Activated naive CD8-positive, alpha-beta T cell (primary cell): ENCODE measurements around the gene CDH4.
"Not testable (repeated sequence)": the region's sequence is repeated elsewhere in the genome, so short reads cannot be mapped to it uniquely, and the experiment has no call there.

Experiments used
- H3K27ac Mint-ChIP-seq: one replicate; pipeline ENCODE4 v1.8.0; 2021; ENCODE audit warnings: mixed read lengths
- H3K27me3 Mint-ChIP-seq: one replicate; pipeline ENCODE4 v1.8.0; 2021; ENCODE audit warnings: mixed read lengths
- H3K36me3 Mint-ChIP-seq: one replicate; pipeline ENCODE4 v1.8.0; 2021; ENCODE audit warnings: mixed read lengths
- H3K4me1 Mint-ChIP-seq: one replicate; pipeline ENCODE4 v1.8.0; 2021; ENCODE audit warnings: low read depth, mixed read lengths
- H3K4me3 Mint-ChIP-seq: one replicate; pipeline ENCODE4 v1.8.0; 2021; ENCODE audit warnings: mild to moderate bottlenecking, mixed read lengths
- H3K9me3 Mint-ChIP-seq: one replicate; pipeline ENCODE4 v1.8.0; 2021; ENCODE audit warnings: low read depth, mixed read lengths

The CDH4 gene

GRCh38 chr20:61460261-61461052 lies 208.4 kb downstream of the CDH4 start:
- H3K9me3 Mint-ChIP-seq, result no peaks in the 10 kb centered on the region
- no peak overlapping the region for H3K27ac Mint-ChIP-seq
- no peak overlapping the region for H3K4me3 Mint-ChIP-seq
- H3K36me3 Mint-ChIP-seq, result no peaks in the 10 kb centered on the region
- H3K4me1 Mint-ChIP-seq, result no peaks in the 10 kb centered on the region
- H3K27me3 Mint-ChIP-seq, result no peaks in the 10 kb centered on the region

- no peaks in the 10 kb centered on the region for H3K9me3 Mint-ChIP-seq
Measured at GRCh38 chr20:61461461-61461860, 209.4 kb downstream of the CDH4 start.

DNA sequence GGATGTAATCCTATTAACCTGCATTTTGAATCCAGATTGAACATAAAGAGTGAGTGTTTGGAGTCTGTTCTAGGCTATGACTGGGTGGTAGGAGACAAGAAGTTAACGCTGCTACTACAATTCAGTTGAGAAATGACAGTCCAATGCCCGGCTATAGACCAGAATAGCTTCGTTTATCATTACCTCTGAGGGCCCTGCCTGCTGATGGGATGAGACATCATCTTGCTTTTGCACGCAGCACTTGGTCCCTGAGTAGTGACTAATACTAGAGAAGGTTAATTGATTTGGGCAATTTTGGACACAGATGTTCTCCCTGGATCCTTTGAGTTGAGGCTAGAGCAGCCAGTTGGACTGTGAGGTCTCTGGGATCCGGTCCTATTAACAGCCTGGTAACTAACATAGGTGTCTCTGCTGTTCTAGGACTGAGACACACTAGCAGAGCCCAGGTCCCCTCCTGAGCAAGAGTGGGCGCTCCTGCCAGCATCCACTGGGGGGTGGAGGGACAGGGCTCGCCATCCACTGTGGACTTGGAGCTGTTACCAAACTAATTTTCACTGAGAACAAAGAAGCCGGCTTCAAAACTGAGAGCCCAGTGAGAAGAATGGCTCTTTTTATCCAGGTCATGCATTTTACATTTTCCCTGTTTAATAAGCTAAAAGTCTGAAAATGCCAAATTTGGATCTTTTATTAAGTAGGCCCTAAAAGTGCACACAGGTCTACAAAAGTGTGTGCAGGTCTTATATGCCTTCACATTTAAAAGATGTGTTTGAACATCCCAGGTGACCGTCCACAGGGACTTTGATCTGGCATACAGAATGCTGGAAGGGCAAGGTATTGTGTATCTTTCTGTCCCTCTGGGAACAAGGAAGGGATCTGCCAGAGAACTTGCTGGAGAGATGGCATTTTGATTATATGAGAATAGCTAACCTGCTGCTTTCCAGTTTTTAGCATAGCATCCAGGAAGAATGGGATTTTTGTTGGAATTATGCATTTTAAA lies 212.5 kb downstream of the CDH4 start:
- Mint-ChIP-seq H3K4me3 (no peak overlapping the region), H3K27me3 (no peaks in the 10 kb centered on the region), H3K36me3 (peaks cover 3% of the 10 kb centered on the region), H3K9me3 (peaks cover 14% of the 10 kb centered on the region), H3K27ac (no peak overlapping the region), H3K4me1 (no peaks in the 10 kb centered on the region)

More at GRCh38 chr20:61461461-61461860, 209.4 kb downstream of the CDH4 start:
- Mint-ChIP-seq H3K36me3 (no peaks in the 10 kb centered on the region), H3K4me3 (no peak overlapping the region), H3K27ac (no peak overlapping the region), H3K4me1 (no peaks in the 10 kb centered on the region), H3K27me3 (no peaks in the 10 kb centered on the region)

- Mint-ChIP-seq H3K4me3 (no peak overlapping the region), H3K9me3 (no peaks in the 10 kb centered on the region), H3K36me3 (peaks cover 2% of the 10 kb centered on the region), H3K27me3 (peaks cover 12% of the 10 kb centered on the region), H3K4me1 (no peaks in the 10 kb centered on the region), H3K27ac (no peak overlapping the region)
Measured at GRCh38 chr20:61475729-61476128, 223.7 kb downstream of the CDH4 start.

DNA sequence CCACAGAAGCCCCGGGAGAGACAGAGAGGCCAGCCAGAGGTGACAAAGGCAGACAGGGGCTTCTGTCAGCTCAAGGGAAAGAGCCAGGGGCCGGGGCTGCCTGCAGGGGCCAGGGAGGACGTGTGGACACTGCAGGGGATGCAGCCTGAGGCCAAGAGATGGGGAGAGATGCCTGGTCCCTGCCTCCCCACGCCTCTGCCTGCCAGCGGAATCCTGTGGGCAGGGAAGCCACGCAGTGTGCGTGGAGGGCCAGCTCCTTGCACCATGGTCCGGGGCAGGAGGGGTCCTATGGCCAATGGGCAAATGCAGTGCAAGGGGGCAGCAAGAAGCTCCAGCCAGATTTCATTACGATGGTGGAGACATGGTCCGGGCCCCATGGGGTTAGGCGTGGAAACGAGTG lies 224.9 kb downstream of the CDH4 start:
- no peaks in the 10 kb centered on the region for H3K4me1 Mint-ChIP-seq
- peaks cover 2% of the 10 kb centered on the region for H3K36me3 Mint-ChIP-seq
- no peaks in the 10 kb centered on the region for H3K9me3 Mint-ChIP-seq
- peaks cover 12% of the 10 kb centered on the region for H3K27me3 Mint-ChIP-seq
- no peak overlapping the region for H3K27ac Mint-ChIP-seq
- no peak overlapping the region for H3K4me3 Mint-ChIP-seq

DNA sequence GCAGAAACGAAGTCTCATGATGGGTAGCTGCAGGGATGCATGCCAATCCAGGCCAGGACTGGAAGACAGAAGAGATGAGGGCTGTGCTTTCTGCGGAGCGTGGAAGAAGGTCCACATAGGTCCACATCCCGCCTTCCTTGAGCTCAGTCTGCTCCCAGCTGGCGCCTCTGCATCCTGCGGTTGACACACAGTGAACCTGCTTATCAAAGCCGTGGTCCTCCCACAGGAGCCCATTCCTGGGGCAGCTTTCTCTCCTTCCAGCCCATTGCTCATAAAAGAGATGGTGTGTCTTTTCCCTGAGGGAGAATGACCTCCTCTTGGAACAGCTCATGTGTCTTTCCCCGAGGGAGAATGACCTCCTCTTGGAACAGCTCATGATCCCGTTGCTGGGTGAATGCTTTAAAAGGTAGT lies 225.4 kb downstream of the CDH4 start:
- no peaks in the 10 kb centered on the region for H3K9me3 Mint-ChIP-seq
- H3K36me3 Mint-ChIP-seq, result peaks cover 2% of the 10 kb centered on the region
- no peaks in the 10 kb centered on the region for H3K4me1 Mint-ChIP-seq
- H3K27ac Mint-ChIP-seq, result no peak overlapping the region
- H3K4me3 Mint-ChIP-seq, result no peak overlapping the region
- peaks cover 12% of the 10 kb centered on the region for H3K27me3 Mint-ChIP-seq

- no peaks in the 10 kb centered on the region for H3K9me3 Mint-ChIP-seq
- H3K27ac Mint-ChIP-seq, result no peak overlapping the region
- H3K27me3 Mint-ChIP-seq, result peaks cover 12% of the 10 kb centered on the region
- H3K4me3 Mint-ChIP-seq, result no peak overlapping the region
- peaks cover 2% of the 10 kb centered on the region for H3K36me3 Mint-ChIP-seq
- H3K4me1 Mint-ChIP-seq, result no peaks in the 10 kb centered on the region
Measured at GRCh38 chr20:61478094-61478493, 226.0 kb downstream of the CDH4 start.

DNA sequence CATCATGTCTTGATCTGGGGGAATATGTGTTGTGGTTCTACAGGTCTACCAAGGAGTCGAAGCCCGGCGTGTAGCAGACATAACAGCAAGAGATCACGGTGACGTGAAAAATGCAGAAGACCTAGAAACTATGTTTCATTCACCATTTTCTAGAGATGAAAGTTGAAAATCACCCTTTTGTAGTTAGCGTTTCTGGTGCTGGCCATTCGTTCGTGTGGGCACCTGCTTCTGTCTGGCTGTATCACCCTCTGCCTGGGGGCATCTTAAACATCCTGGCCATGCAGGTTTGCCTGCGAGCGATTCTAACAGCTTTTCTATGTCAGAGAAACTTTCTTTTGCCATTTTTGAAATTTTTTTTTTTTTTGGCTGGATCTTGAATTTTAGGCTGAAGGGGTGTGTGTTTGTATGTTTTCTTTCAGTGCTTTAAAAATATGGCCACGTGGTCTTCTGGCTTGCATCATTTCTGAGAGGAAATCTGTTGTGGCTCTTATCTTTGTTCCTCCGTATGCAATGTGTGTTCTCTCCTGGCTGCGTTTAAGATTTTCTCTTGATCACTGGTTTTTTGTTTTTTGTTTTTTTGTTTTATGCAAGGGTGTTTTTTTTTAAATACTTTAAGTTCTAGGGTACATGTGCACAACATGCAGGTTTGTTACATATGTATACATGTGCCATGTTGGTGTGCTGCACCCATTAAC lies 226.7 kb downstream of the CDH4 start:
- Mint-ChIP-seq H3K4me3 (no peak overlapping the region), H3K4me1 (no peaks in the 10 kb centered on the region), H3K9me3 (no peaks in the 10 kb centered on the region), H3K27me3 (peaks cover 12% of the 10 kb centered on the region), H3K27ac (no peak overlapping the region), H3K36me3 (peaks cover 3% of the 10 kb centered on the region)

GRCh38 chr20:61479433-61479832 lies 227.4 kb downstream of the CDH4 start:
- H3K9me3 Mint-ChIP-seq, H3K36me3 Mint-ChIP-seq, H3K4me1 Mint-ChIP-seq, H3K4me3 Mint-ChIP-seq, H3K27ac Mint-ChIP-seq: not testable (repeated sequence)
- peaks cover 12% of the 10 kb centered on the region for H3K27me3 Mint-ChIP-seq

GRCh38 chr20:61480158-61480825 lies 228.2 kb downstream of the CDH4 start:
- Mint-ChIP-seq H3K27ac (no peak overlapping the region), H3K4me3 (no peak overlapping the region), H3K9me3 (no peaks in the 10 kb centered on the region), H3K27me3 (peaks cover 12% of the 10 kb centered on the region), H3K36me3 (peaks cover 5% of the 10 kb centered on the region), H3K4me1 (no peaks in the 10 kb centered on the region)

DNA sequence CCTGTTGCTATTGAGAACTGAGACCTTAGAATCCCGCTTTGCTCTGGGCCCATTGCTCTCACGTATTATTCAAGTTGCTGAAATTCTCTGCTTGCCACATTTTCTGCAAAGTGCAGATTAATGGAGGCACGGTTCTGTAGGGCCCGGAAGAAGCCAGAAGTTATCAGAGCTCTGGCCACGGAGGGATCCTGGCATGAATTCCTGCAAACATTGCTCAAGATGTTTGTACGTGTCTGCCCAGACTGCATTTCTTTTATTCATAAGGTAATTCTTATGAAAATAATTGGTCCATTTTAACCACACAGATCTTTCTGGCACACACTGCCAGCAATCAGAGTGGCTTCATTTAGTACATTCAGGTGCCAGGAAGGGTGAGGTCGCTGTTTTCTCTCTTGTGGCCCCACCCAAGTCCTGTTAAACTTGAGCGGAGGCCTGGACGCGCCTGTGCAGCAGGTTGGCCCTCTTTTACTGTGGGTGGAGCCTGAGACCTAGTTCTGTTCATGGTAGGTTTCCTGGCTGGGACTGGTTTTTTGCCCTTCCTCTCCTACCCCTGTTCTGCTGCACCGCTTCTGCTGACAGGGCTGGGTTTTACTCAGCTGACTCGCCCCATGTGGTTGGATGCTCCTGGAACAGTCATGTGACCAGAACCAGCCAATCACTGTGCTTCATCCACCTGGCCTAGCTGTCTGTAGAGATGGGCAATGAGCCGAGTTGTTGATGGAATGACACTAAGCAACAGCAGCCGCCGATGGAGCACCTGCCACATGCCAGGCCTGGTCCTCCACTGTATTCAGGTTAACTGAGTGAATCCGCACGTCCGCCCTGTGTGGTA lies 230.2 kb downstream of the CDH4 start:
- Mint-ChIP-seq H3K36me3 (peaks cover 5% of the 10 kb centered on the region), H3K27me3 (peaks cover 7% of the 10 kb centered on the region), H3K27ac (no peak overlapping the region), H3K9me3 (no peaks in the 10 kb centered on the region), H3K4me3 (no peak overlapping the region), H3K4me1 (no peaks in the 10 kb centered on the region)

DNA sequence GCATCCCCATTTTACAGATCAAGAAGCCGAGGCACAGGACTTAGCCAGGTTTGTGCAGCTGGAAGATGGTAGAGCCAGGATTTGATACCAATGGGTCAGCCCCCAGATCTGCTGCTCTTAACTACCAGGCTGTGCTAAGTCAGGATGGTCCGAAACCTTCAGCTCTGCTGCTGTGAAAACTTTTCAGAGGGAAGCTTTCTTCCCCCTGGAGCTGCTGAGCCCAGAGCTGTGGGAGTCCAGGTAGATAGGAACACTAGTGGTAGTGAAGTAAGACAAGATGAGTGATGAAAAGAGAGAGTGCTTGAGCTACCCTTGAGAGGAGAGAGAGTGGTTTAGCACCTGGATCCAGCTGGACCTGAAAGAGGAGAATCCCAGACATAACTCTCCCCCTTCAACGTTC lies 230.8 kb downstream of the CDH4 start:
- Mint-ChIP-seq H3K36me3 (peaks cover 3% of the 10 kb centered on the region), H3K4me1 (no peaks in the 10 kb centered on the region), H3K27me3 (peaks cover 4% of the 10 kb centered on the region), H3K9me3 (no peaks in the 10 kb centered on the region), H3K4me3 (no peak overlapping the region), H3K27ac (no peak overlapping the region)

DNA sequence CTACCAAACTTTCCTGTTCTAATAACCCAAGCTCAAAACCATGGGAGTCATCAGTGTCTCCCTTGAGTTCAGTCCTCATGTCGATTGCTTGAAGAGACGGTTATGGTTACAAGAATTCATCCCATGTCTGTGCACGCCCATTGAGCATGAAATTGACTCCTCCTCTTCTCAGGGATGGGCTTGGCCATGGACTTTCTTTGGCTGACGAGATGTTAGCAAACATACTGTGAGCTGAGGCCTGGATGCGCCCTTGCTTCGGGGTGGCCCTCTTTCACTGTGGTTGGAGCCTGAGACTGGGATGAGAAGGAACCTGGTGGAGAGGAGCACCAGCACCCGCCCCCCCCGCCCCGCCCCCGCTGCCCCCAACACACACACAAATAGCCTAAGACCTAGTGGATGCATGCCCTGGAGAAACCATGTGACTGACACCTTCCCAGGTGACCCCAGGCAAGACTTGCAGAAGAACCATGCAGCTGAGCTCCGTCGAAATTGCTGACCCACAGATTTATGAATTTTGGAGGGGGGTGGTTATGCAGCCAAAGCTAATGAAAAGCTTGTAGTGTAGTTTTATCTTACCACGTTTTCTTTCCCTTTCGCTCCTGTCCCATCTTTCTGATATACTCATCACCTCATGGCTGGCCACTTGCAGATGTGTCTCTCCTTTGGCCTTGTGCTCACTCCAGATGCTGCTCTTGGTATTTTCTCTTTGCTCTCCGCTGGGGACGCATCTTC lies 231.4 kb downstream of the CDH4 start:
- Mint-ChIP-seq H3K4me3 (no peak overlapping the region), H3K4me1 (no peaks in the 10 kb centered on the region), H3K27me3 (peaks cover 2% of the 10 kb centered on the region), H3K27ac (no peak overlapping the region), H3K9me3 (no peaks in the 10 kb centered on the region), H3K36me3 (peaks cover 3% of the 10 kb centered on the region)
